Non-pigmented ciliary epithelial cell (primary cell): ENCODE results near the gene GPAM.
A peak's percentile ranks its signal among the peaks of the same experiment; 100 is the strongest.
"Not testable (repeated sequence)": the region's sequence is repeated elsewhere in the genome, so short reads cannot be mapped to it uniquely, and the experiment has no call there.

Source experiments
- DNase-seq: peaks from one replicate; pipeline ENCODE4 v3.0.0-alpha.2; 2010; ENCODE audit warnings: low read depth

Gene GPAM, protein sequence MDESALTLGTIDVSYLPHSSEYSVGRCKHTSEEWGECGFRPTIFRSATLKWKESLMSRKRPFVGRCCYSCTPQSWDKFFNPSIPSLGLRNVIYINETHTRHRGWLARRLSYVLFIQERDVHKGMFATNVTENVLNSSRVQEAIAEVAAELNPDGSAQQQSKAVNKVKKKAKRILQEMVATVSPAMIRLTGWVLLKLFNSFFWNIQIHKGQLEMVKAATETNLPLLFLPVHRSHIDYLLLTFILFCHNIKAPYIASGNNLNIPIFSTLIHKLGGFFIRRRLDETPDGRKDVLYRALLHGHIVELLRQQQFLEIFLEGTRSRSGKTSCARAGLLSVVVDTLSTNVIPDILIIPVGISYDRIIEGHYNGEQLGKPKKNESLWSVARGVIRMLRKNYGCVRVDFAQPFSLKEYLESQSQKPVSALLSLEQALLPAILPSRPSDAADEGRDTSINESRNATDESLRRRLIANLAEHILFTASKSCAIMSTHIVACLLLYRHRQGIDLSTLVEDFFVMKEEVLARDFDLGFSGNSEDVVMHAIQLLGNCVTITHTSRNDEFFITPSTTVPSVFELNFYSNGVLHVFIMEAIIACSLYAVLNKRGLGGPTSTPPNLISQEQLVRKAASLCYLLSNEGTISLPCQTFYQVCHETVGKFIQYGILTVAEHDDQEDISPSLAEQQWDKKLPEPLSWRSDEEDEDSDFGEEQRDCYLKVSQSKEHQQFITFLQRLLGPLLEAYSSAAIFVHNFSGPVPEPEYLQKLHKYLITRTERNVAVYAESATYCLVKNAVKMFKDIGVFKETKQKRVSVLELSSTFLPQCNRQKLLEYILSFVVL

DNA sequence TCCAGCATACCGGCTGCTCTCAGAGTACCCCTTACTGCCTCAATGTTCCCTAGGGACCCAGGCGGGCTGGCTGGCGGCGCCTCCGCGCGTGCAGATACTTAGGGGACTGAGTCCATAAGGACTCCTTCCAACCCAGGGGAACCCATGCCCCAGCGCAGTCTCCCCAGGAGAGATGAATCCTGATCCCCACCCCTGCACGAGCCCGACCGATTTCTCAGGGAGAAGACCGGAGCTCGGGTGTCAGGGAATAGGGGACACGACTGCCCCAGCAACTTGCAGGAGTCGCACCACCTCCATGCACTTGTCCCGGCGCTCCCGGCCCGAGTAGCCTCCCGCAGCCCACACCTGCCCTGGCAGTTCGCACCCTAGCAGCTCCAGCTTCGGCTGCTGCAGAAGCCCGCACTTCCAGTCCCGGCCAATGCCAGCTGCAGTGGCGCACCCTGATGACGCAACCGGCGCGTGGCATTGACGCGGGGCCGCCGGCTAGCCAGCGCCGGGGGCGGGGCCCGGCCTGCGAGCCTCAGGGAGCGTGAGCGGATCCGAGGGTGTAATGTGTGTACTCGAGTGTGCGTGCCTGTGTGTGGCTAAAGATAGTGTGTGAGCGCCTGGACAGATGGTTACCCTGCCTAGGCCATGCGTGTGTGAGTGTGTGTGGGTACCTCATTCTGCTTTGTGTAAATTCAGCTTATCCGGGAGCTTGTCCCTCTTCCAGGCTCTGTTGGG, at the start of gene GPAM:
GPAM (minus strand) TSS at position 437 of the 723 bp plus-strand sequence. CDS start 1,981 bp downstream, outside the sequence.
- DNase-seq: peak; percentile 32

DNA sequence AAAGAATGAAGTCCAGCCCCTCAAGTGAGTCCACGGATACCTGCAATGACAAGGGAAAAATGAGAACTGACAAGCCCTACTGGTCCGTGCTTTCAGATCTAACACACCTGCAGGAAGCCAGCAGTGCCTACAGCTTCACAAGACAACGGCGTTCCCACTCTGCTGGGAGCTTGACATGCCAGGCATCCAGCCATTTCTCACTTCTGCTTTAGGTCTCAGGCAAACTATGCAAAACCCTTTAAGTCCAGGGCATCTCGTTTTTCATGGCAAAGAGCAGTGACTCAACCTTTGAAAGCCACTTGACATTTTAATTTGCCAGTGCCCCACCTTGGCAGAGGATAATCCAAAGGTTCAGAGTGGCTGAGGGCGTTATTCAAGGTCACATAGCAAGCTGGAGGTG, 49.1 kb upstream of the GPAM start:
- DNase-seq: no peak

DNA sequence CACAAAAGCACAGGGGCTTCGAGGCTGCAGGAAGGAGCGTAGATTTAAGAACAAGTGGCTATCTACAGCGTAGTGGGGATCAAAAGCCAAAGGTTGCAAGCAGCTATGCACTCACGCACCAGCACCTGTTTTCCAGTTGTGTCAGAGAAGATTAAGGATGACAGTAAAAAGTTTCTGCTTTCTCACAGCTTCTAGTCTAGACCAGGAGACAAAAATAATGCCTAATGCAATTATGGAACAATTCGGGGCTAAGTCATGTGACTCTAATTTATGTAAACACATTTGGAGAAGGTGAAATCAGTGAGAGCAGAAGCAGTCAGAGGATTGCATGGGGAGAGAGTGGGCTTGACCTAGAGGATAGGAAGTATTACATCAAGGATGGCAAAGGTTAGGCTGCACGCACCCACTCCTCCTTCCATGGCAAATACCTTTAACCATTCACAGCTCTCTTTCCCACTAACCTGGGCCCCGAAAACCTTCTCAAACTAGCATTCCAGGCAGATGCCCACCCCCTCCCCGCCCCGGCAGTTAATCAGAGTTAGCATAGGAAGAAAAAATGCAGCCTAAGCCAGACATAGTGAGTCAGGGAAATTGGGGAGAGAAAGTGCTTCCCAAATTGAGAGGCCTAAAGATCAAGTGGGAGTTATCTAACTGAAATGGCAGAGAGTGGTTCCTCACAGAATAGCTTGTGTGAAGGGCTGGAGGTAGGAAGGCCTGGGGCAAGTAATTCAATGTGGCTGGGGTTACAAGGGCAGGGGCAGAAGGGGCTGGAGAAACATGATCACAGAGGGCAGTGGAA, 48.2 kb upstream of the GPAM start:
- DNase-seq: no peak

DNA sequence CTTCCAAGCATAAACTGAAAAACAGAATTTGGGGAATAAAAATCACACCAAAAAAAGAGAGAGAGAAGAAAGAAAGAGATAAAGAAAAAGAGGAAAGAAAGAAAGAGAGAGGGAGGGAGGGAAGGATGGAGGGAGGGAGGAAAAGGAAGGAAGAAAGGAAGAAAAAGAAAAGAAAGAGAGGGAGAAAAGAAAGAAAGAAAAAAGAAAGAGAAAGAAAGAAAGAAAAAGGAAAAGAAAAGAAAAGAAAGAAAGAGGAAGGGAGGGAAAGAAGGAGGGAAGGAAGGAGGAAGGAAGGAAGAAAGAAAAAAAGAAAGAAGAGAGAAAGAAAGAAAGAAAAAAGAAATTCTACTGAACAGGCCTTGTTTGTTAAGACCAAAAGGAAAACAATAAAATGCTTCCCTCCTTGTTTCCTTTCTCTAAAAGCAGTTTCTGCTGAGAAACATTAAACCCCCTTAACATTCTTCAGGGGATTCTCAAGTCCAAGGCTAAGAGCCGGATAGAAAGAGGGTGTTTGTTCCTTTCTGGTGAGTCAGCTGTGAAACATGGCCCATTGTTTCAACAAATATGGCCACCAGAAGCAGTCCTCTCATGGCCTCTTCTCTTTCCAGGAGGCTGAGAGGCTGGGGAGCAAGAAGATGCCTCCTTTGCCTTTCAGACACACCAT, 46.9 kb upstream of the GPAM start:
- DNase-seq: no peak

DNA sequence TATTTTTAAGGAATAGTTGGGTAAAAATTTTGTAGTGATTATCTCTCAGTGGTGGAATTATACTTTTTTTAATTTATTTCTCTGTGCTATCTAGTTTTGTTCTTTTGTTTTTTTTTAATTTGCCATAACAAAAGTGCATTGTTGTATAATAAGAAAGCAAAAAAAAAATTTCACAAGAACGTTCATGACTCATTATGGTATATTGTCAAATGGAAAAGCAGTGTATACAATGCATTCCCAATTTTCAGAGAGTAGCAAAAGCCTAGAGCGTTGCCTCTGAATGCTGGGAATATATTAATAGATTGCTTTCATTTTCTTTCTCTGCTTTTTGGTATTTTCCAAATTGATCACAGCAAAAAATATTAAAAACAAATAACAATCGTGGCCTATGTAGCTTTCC, 46.3 kb upstream of the GPAM start:
- no peak for DNase-seq

DNA sequence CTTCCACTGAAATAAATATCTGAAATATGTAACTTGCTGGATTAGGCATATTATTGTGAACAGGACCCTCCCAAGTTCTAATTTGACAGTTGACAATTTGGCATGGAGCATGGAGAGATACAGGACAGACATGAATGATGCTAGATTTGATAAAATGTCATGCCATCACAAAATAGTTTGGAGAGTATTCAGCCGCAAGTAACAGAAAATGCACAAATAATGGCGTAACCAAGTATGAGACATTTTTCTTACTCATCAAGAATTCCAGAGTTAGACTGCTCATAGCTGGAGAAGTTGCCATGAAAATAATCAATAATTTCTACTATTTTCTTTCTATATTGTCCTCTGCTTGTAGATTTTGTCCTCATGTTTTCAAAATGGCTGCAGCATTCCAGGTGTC, 45.5 kb upstream of the GPAM start:
- no peak for DNase-seq

DNA sequence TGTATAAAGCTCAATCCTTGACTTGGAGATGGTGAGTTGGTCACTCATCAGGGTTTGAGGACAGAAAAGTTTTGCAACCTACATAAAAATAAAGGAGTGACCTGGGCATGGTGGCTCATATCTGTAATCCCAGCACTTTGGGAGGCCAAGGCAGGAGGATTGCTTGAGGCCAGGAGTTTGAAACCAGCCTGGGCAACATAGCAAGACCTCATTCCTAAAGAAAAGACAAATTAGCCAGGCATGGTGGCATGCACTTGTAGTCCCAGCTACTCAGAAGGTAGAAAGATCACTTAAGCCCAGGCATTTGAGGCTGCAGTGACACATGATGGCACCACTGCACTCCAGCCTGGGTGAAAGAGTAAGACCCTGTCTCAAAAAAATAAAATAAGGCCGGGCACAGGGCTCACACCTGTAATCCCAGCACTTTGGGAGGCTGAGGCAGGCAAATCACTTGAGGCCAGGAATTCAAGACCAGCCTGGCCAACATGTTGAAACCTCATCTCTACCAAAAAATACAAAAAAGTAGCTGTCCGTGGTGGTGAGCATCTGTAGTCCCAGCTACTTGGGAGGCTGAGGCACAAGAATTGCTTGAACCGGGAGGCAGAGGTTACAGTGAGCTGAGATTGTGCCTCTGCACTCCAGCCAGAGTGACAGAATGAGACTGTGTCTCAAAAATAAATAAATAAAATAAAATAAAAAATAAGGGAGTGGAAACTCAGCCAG, 45.0 kb upstream of the GPAM start:
- DNase-seq: not testable (repeated sequence)

DNA sequence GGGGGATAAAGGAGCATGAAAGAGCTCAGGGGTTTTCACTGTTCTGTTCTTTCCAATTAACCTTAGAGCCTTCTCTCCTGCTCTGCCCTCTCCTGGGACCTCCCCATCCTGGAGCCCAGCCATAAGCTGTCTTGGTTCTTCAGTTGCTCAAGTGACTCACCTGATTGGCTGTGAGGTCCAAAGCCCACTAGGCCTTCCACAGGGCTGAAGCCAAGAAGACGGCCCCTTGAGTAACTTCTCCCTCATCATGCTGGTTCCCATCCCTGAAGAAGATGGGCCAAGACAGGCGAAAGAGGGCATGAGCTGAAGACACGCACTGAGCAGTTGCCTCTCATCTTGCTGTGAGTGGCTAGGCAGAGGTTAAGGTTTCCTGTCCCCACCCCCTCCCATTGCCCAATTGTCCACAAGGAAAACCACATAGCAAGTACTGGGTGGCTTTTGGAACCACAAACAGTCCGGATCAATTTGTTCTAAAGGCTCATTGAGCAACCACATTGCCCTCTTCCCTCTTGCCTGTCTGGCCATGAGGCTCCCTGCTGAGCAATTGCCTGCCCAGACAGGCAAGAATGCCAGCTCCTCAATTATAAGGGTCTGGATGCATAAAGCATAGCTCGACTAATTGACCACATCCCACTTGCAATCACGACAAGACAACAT, 43.9 kb upstream of the GPAM start:
- DNase-seq: peak; percentile 76

DNA sequence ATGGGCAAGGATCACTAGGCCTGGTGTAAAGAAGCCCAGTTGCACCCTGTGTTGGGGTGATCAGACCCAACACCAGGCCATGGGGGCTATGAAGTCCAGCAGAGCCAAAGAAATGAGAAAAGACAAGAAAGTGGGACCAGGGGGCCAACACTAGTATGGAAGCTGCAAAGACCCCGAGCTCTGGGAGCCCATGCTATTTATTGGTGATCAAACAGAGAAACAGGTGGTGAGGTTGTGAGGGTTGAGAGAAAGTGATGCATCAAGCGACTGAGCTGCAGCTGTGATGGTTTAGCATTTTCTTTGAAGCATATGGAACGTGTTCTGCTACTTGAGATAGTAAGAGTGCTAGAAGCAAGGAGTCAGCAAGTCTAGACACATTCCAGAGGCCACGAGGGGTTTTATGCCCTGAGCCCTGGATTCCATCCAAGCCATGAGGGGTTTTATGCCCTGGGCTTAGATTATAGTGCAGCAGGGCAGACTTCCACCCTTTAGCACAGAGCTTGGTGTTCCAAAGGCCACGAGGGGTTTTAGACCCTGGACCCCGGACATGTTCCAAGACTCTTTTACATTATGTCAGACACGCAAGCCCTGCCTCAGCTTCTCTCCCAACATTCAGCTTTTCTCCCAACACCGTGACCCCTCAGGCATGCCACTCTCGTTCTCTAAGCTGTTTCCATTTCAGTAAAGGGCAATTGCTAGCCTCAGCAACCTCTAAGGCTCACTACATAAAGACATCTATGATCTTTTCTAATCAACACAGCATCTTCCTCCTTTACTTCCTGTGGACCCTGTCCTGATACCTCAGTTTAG, 43.1 kb upstream of the GPAM start:
- no peak for DNase-seq

DNA sequence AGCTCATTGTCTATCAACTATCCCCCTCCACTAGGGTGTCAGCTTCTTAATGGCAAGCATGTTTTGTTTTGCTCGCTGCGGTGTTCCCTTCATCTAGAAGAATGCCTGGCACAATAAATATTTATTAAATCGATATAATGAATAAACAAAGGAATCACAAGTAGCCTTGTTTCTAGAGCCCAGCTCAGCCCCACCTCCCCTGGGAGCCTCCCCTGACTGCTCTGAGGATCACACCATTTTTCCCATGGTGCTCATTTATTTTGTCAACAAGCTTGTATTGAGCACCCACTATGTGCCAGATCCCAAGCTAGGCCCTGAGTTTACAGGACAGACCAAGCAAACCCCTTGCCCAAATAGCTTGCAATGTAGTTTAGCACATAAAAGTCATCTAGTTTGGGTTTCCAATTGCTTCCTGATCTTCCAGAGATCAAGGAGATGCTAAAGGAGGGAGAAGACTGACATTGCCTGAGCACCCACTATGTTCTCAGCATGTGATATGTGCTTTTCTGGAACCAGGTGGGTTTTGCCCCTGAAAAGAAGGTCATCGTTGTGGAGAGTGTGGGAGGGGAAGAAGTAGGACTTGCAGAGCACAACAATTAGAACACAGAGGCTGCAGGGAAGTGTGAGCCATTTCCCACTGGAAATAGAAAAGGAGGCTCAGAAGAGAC, 42.3 kb upstream of the GPAM start:
- no peak for DNase-seq

DNA sequence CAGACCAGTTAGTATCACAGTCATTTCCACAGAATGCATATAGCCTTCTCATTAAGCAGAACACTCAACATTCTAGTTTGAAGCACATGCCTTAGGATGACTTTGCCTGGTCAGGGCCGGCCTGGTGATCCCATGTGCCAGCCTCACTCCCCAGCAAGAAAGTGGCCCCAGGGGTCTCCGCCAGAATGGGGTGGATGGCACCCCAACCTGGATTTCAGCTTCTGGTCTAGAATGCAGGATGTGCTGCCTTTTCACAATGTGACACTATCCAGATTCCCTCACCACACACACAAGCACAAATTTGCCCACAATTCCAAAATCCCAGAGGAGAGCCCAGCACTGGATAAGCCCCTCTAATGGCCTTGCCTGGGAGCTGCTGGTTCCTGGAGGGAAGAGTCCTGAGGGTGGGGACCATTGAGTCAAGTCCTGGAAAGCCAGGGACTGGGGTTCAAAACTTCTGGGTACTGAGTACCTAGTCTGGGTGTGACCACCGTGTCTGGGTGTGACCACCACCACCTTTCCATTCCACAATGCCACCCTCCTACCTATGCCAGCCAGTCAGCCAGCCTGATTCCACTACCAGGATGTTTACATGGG, 41.5 kb upstream of the GPAM start:
- no peak for DNase-seq

DNA sequence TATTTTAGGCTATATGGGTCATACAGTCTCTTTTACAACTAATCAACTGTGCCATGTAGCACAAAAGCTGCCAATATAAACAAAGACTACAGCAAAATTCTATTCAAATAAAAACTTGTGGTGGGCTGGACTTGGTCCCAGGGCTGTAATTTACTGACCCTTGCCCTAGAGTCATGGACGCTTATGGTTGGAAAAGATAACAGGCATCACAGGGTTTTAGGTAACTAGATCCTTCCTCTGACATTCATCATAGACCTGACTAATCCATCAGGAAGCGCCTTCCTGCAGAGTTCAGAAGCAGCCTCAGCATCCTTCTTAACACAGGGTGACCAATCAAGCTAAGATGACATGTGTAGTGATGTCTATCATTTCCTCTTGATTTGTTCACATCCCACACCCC, 40.2 kb upstream of the GPAM start:
- no peak for DNase-seq

DNA sequence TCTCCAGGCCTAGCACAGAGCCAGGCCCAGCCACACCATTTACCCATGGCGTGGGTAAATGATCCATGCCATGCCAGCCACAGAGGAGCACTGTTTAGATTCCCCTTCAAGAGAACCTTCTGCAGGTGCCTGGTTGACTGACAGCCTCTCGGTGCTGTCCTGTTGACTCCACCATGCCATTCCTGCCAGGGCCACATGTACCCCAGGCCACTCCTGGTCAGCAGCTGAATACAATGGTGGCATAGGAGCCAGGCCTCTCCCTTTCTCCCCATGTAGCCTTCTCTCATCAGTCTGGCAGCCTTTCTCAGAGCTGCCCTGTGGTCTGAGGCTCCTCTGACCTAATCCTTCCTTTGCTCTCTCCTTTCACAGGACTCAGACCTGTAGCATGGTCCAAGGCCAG, 39.2 kb upstream of the GPAM start:
- DNase-seq: no peak

DNA sequence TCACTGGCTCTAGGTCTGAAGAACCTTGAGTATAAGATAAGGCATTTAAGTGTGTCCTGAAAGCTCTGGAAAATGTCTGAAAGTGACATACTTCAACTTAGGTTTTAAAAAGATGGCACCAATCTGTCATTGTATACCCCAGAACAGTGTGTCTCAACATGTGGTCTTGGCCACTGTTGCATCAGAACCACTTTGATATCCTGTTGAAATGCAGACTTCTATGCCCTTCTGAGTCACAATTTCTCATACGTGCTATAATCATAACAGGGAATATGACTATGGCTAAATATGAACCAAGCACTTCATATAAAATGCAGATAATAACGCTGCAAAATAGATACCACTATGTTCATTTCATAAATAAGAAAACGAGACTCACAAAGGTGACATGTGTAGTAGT, 38.0 kb upstream of the GPAM start:
- DNase-seq: no peak

DNA sequence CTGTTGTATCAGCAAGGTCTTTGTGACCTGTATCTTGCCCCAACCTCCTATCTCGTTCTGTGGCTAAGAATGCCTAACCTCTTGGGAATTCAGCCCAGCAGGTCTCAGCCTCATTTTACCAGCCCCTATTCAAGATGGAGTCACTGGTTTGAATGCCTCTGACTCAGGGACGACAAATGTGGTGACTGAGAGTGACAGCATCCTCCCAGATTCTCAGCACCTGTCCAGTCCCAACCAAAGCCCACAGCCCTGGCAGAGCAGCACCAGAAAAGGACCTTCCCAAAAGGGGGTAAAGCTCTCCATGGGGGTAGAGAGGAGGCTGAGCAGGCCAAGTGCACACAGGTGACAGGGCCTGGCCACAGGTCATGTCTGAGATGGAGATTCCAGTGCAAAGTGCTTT, 35.4 kb upstream of the GPAM start:
- DNase-seq: no peak

DNA sequence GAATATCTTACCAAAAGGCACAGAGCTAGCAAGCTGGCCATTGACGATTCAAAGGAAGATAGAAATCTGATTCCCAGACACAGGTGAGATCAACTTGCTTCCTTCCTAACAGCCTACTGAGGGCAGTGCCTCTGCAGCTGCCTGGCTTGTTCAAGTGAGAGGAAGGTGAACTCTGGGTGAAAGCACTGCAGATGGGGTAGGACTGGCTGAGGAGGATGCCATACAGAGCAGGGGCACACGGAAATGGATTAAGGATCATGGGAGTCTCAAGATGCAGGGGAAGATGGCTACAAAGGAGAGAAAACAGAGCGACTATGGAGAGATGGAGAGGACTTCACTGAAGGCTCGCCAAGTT, 34.4 kb upstream of the GPAM start:
- no peak for DNase-seq

DNA sequence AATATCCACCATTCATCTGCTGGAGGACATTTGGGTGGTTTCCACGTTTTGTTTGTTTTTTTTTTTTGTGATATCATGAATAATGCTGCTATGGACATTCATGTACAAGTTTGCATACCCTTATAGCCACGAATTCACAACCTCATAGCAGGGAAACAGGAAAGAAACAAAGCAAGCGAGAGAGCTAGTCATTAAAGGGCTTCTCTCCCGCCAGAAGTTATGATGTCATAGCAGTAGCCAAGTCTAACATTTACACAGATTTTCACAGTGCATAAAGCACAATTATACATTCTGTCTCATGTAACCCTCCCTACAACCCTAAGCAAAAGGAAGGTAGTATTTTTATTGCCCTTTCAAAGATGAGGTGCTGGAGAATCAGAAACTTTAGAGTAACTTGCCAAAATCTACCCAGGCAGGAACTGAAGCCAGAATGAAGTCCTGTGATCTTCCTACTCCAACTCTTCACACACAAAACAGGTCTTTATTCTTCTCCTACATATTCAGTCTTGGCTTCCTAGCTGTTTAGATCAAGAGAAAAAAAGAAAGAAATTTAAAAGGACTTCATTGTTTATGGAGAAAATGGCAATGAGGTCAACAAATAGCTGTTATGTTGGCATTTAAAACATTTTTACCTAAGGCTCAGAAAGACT, 33.9 kb upstream of the GPAM start:
- DNase-seq: no peak

DNA sequence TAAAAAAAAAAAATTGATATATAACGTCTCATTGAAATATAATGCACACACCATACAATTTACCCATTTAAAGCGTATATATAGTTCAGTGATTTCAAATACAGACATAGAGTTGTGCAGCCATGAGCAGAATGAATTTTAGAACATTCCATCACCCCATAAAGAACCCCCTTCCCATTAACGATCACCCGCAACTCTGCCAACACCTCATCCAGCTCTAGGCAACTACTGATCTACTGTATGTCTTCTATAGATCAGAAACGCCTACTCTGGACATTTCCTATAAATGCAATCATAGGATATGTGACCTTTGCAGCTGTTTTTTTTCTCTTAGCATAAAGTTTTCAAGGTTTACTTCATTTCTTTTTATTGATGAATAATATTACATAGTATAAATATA, 33.4 kb upstream of the GPAM start:
- no peak for DNase-seq
